K562 (cell line): ENCODE data around the gene SLC25A11. TPM values are rescaled to one million over a fixed set of nuclear protein-coding genes. Genes with fewer than 3 reads are reported as not detected.

Source experiments
- ATAC-seq: fragments of 200-7000 bp; cut with Tn5 transposase; 3 replicates; pipeline ENCODE4 v1.9.1; 2020; ENCODE audit warnings: moderate library complexity
- BruUV-seq: library from RNA; stranded (reverse); fragments of 400-500 nt; replicated peaks from 2 replicates; lab custom pipeline; 2021; lab: Mats Ljungman, UMichigan
- CTCF ChIA-PET: fragments of 300-600 bp; formaldehyde crosslinking; extraction: SDS; loops from one replicate; lab custom pipeline; 2021; ENCODE audit warnings: low intra/inter-chr PET ratio; lab: Yijun Ruan, JAX
- POLR2A ChIA-PET: fragments of 300-600, 350-650 bp; sonication (Branson Sonifier 250); formaldehyde crosslinking; extraction: SDS; loops from one replicate; lab custom pipeline; 2021; ENCODE audit warnings: antibody characterized with exemption, inconsistent platforms; lab: Yijun Ruan, JAX
- DNase-seq, 4 experiments: peaks; one replicate each; pipeline versions ENCODE4 v3.0.0 to v3.0.0-alpha.2; 2011 to 2018; ENCODE audit warnings: low spot score in 3 of 4, mixed read lengths in 3 of 4; ENCODE audit errors: extremely low read depth in 1 of 4
- FAIRE-seq: peaks from 2 replicates; lab custom pipeline; 2011; peaks lifted over from hg19 to GRCh38; lab: Jason Lieb, UNC
- H2AFZ ChIP-seq: 2 replicates; pipeline ENCODE4 v1.6.0; 2011; ENCODE audit warnings: low read depth, low read length, control low read depth, inconsistent platforms
- H3K27ac ChIP-seq: fragments of 200-600 bp; 3 replicates; pipeline ENCODE4 v1.8.0; 2011; ENCODE audit warnings: low read depth, mild to moderate bottlenecking, control low read depth, inconsistent platforms, low read length, moderate library complexity, mixed read lengths; ENCODE audit errors: extremely low read depth
- H3K27me3 ChIP-seq, 2 experiments: fragments of 300-600 bp in 1 of 2; 2 replicates in 1 of 2; 3 replicates in 1 of 2; pipeline versions ENCODE4 v1.6.0 to v1.8.0; 2011; ENCODE audit warnings: inconsistent platforms in 2 of 2, low read length in 2 of 2, mild to moderate bottlenecking in 1 of 2, mixed read lengths in 1 of 2, moderate library complexity in 1 of 2; ENCODE audit not compliant: control insufficient read depth in 2 of 2, insufficient read depth in 2 of 2
- H3K36me3 ChIP-seq: fragments of 300-600 bp; 3 replicates; pipeline ENCODE4 v1.8.0; 2011; ENCODE audit warnings: mild to moderate bottlenecking, low read length, inconsistent platforms; ENCODE audit not compliant: control insufficient read depth, insufficient read depth
- H3K4me1 ChIP-seq, 2 experiments: fragments of 200-600 bp in 1 of 2; replicated peaks in 1 of 2; 2 replicates in 1 of 2; 3 replicates in 1 of 2; pipeline versions ENCODE4 v1.5.1 to v1.8.0; 2011; ENCODE audit warnings: inconsistent platforms in 2 of 2, low read length in 2 of 2, mild to moderate bottlenecking in 1 of 2, mixed read lengths in 1 of 2, moderate library complexity in 1 of 2; ENCODE audit not compliant: control insufficient read depth in 2 of 2, insufficient read depth in 2 of 2
- H3K4me2 ChIP-seq: 2 replicates; pipeline ENCODE4 v1.6.1; 2011; ENCODE audit warnings: low read length, control low read depth, inconsistent platforms, mixed read lengths; ENCODE audit not compliant: insufficient read depth
- H3K4me3 ChIP-seq: fragments of 200-600 bp; sonication (generic), shearing (Covaris generic); 2 replicates; pipeline ENCODE4 v1.5.1; 2016; ENCODE audit warnings: control low read depth, inconsistent platforms
- H3K79me2 ChIP-seq: fragments of 200-600 bp; 3 replicates; pipeline ENCODE4 v1.8.0; 2011; ENCODE audit warnings: low read length, inconsistent platforms; ENCODE audit not compliant: control insufficient read depth, insufficient read depth
- H3K9ac ChIP-seq, 2 experiments: 2 replicates each; pipeline versions ENCODE4 v1.6.0 to v1.6.1; 2011; ENCODE audit warnings: low read depth in 2 of 2, low read length in 2 of 2, control low read depth in 1 of 2, inconsistent platforms in 1 of 2, mild to moderate bottlenecking in 1 of 2, mixed read lengths in 1 of 2; ENCODE audit not compliant: insufficient read depth in 1 of 2
- H3K9me1 ChIP-seq: one replicate; pipeline ENCODE4 v1.6.0; 2011; ENCODE audit warnings: inconsistent platforms, mild to moderate bottlenecking, low read length, moderate library complexity; ENCODE audit not compliant: control insufficient read depth, insufficient read depth
- H3K9me3 ChIP-seq: replicated peaks from 2 replicates; pipeline ENCODE4 v1.5.1; 2011; ENCODE audit warnings: low read depth, low read length, inconsistent platforms; ENCODE audit not compliant: control insufficient read depth, insufficient read depth
- H4K20me1 ChIP-seq: replicated peaks from 2 replicates; pipeline ENCODE4 v1.6.1; 2011; ENCODE audit warnings: low read length, inconsistent platforms, mixed read lengths; ENCODE audit not compliant: control insufficient read depth, insufficient read depth
- BRD9 ChIP-seq: fragments of 450-650 bp; IDR thresholded peaks from 2 replicates; pipeline ENCODE4 v1.6.1; 2018; ENCODE audit warnings: low read depth; ENCODE audit not compliant: partially characterized antibody
- CHD1 ChIP-seq: fragments of 200-600 bp; sonication (generic); IDR thresholded peaks from one replicate; pipeline ENCODE4 v1.6.1; 2012; ENCODE audit warnings: mild to moderate bottlenecking, moderate library complexity, low read length, inconsistent platforms
- NFE2L1 ChIP-seq: fragments of 450-650 bp; IDR thresholded peaks from 2 replicates; pipeline ENCODE4 v1.6.1; 2016; ENCODE audit warnings: missing genetic modification characterization, low read depth, mild to moderate bottlenecking, missing compliant biosample characterization, moderate library complexity, borderline replicate concordance
- NFYB ChIP-seq: IDR thresholded peaks from 2 replicates; pipeline ENCODE4 v1.6.1; 2011; ENCODE audit warnings: mild to moderate bottlenecking, moderate library complexity; ENCODE audit not compliant: insufficient read length; ENCODE audit errors: extremely low read depth
- POLR2G ChIP-seq: fragments of 200-400 bp; formaldehyde crosslinking; IDR thresholded peaks from 2 replicates; pipeline ENCODE4 v1.6.1; 2017; ENCODE audit warnings: low read depth, mild to moderate bottlenecking, antibody characterized with exemption, low read length, moderate library complexity
- POLR3G ChIP-seq: IDR thresholded peaks from 2 replicates; pipeline ENCODE4 v1.6.1; 2011; ENCODE audit not compliant: insufficient read length, insufficient replicate concordance; ENCODE audit errors: extremely low read depth
- SMAD3 ChIP-seq: fragments of 450-650 bp; formaldehyde crosslinking; conservative IDR thresholded peaks from 2 replicates; pipeline ENCODE4 v1.4.0; 2020; ENCODE audit warnings: mild to moderate bottlenecking
- ZC3H8 ChIP-seq: fragments of 450-650 bp; IDR thresholded peaks from 2 replicates; pipeline ENCODE4 v1.6.1; 2017
- ZNF668 ChIP-seq: fragments of 250-450 bp; sonication (Bioruptor Pico); IDR thresholded peaks from 2 replicates; pipeline ENCODE4 v1.8.0; 2022; ENCODE audit warnings: mild to moderate bottlenecking, inconsistent platforms
- WGBS: fragments of 100-300 bp; shearing (Covaris generic); methylation state at CpG from one replicate; pipeline ENCODE4 v1.1.6; 2016; ENCODE audit warnings: low coverage, mixed read lengths; ENCODE audit not compliant: insufficient coverage; ENCODE audit errors: missing lambda C conversion rate; 5-methylcytosine and 5-hydroxymethylcytosine counted together
- in situ Hi-C: fragments of 300-500 bp; cut with MboI; formaldehyde crosslinking; loops from 4 replicates; pipeline ENCODE4 v1.15.0; 2018; ENCODE audit warnings: inconsistent platforms, mixed read lengths
- intact Hi-C: fragments of 100-400 bp; cut with micrococcal nuclease; formaldehyde crosslinking; loops from 2 replicates; pipeline ENCODE4 v1.14.2; 2022
- polyA plus RNA-seq, 8 experiments: library from polyadenylated mRNA; depleted of rRNA in 4 of 8; stranded (reverse) in 5 of 8; unstranded in 3 of 8; fragments of >200 nt; fragmentation: Nextera tagmentation in 2 of 8; fragmentation: Illumina TruSeq in 1 of 8; extraction: Ambion mirVana in 2 of 8; extraction: Trizol in 1 of 8; gene quantifications; 2 replicates each; pipeline versions ENCODE4 v1.2.1 to v1.2.3, GENCODE V29; 2011 to 2014; ENCODE audit warnings: inconsistent platforms in 1 of 8, missing spikeins in 1 of 8
- total RNA-seq, 7 experiments: library from RNA; depleted of rRNA in 6 of 7; stranded (reverse); fragments of >200 nt in 6 of 7; fragmentation: Illumina TruSeq in 2 of 7; extraction: Trizol in 2 of 7; gene quantifications; 2 replicates each; pipeline versions ENCODE4 v1.2.1 to v1.2.3, GENCODE V29; 2011 to 2021; ENCODE audit warnings: low replicate concordance in 1 of 7

Gene SLC25A11
- total and polyA plus RNA-seq, 9 of the 15 experiments (the other 6 are each of a cell fraction or from before 2014, with no cell fraction given) = 3.1 to 56.7 (median 32.9) TPM

DNA sequence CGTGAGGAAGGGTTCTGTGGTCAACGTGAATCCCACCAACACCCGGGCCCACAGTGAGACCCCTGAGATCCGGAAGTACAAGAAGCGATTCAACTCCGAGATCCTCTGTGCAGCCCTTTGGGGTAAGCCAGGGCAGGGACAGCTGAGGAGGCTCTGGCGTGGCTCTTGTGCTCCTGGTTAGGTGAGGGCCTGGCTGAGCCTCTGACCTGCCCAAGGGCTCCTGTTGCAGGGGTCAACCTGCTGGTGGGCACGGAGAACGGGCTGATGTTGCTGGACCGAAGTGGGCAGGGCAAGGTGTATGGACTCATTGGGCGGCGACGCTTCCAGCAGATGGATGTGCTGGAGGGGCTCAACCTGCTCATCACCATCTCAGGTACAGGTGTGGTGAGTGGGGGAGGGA lies 44.7 kb downstream of the SLC25A11 start:
- no peak for ATAC-seq
- ChIA-PET POLR2A (no interaction called here), CTCF (no interaction called here)
- Histone ChIP-seq H3K27ac (no peak overlapping the region), H3K79me2 (no peaks in the 10 kb centered on the region), H3K9me1 (no peaks in the 10 kb centered on the region), H3K9ac (no peak overlapping the region), H3K27me3 (no peaks in the 10 kb centered on the region), H3K36me3 (peaks cover 65% of the 10 kb centered on the region; the same call in 2 of the 3 replicates), H3K9me3 (no peaks in the 10 kb centered on the region), H3K4me2 (no peak overlapping the region), H4K20me1 (no peaks in the 10 kb centered on the region), H2AFZ (no peak overlapping the region), H3K4me3 (no peak overlapping the region), H3K4me1 (peaks cover 0 to 19% of the 10 kb centered on the region in 2 experiments; a peak in 2 of 5 replicates)
- WGBS = 97% methylated on average over 5 of the region's 13 CpGs
- no peak for FAIRE-seq
- in situ Hi-C loops = no loop called here
- intact Hi-C loops = no loop called here
- no TSS peak for BruUV-seq
- TF ChIP-seq POLR2G = 0 out of 2 replicates have a peak, but pooled peaks have one; percentile 45
- TF ChIP-seq SMAD3 (CRISPR knock-in tag) = no peak
- TF ChIP-seq ZC3H8 = no peak
- TF ChIP-seq ZNF668 (CRISPR knock-in tag) = no peak
- TF ChIP-seq POLR3G = no peak
- TF ChIP-seq CHD1 = no peak
- TF ChIP-seq NFYB = no peak
- no peak for TF ChIP-seq BRD9
- no peak for TF ChIP-seq NFE2L1
- DNase-seq = no peak
